Islet precursor cell (in vitro differentiated cells): Measurements from ENCODE around the gene CLDN4.

ENCODE experiments used
- DNase-seq: peaks from one replicate; pipeline ENCODE4 v3.0.0-alpha.2; 2018

CLDN4 gene

GRCh38 chr7:73844131-73844547 is 13.3 kb downstream of the CLDN4 start:
- DNase-seq: peak; percentile 83

- peak; percentile 79 for DNase-seq
Observed at GRCh38 chr7:73844848-73845460, 14.2 kb downstream of the CLDN4 start.

GRCh38 chr7:73845701-73846195 is 15.0 kb downstream of the CLDN4 start:
- peak; percentile 87 for DNase-seq

- DNase-seq: no peak
Observed at GRCh38 chr7:73847941-73848723, 17.3 kb downstream of the CLDN4 start.

- peak; percentile 86 for DNase-seq
Observed at GRCh38 chr7:73850781-73851207, 20.0 kb downstream of the CLDN4 start.

- DNase-seq: peak; percentile 80
Observed at GRCh38 chr7:73851410-73852338, 20.9 kb downstream of the CLDN4 start.

- DNase-seq: peak; percentile 56
Observed at GRCh38 chr7:73852500-73852899, 21.7 kb downstream of the CLDN4 start.

GRCh38 chr7:73856941-73857340 is 26.1 kb downstream of the CLDN4 start:
- peak; percentile 46 for DNase-seq

- no peak for DNase-seq
Observed at GRCh38 chr7:73858807-73859206, 28.0 kb downstream of the CLDN4 start.

GRCh38 chr7:73860859-73861258 is 30.1 kb downstream of the CLDN4 start, which contains the start of gene TMEM270:
Gene TMEM270 (plus strand): TSS chr7:73861159. CDS start chr7:73861195, 36 bp downstream.
- DNase-seq: no peak

- DNase-seq: no peak
Observed at GRCh38 chr7:73861305-73861704, 30.5 kb downstream of the CLDN4 start.

GRCh38 chr7:73864981-73865711 is 34.4 kb downstream of the CLDN4 start:
- DNase-seq: no peak

- DNase-seq: no peak
Observed at GRCh38 chr7:73865738-73866445, 35.1 kb downstream of the CLDN4 start.

- no peak for DNase-seq
Observed at GRCh38 chr7:73866446-73866767, 35.6 kb downstream of the CLDN4 start.

- no peak for DNase-seq
Observed at GRCh38 chr7:73869011-73869798, 38.4 kb downstream of the CLDN4 start.

- DNase-seq: peak; percentile 56
Observed at GRCh38 chr7:73870041-73870492, 39.3 kb downstream of the CLDN4 start.

GRCh38 chr7:73871163-73872011 is 40.6 kb downstream of the CLDN4 start:
- peak; percentile 46 for DNase-seq

- DNase-seq: no peak
Observed at GRCh38 chr7:73872056-73872908, 41.5 kb downstream of the CLDN4 start.

GRCh38 chr7:73876361-73876760 is 45.6 kb downstream of the CLDN4 start:
- no peak for DNase-seq
